Lower lobe of right lung (tissue), 2 donors: Measurements from ENCODE around the gene MUC4. TPM values are rescaled to one million over a fixed set of nuclear protein-coding genes. Genes with fewer than 3 reads are reported as not detected.

Experiments used
- ATAC-seq, 2 donors: fragments of 200-7000 bp; cut with Tn5 transposase; one replicate each; pipeline ENCODE4 v1.9.1; 2020 to 2022; ENCODE audit warnings: mild to moderate bottlenecking in 2 of 2, moderate library complexity in 2 of 2
- DNase-seq: peaks from one replicate; pipeline ENCODE4 v3.0.0-alpha.2; 2020
- H3K27ac ChIP-seq: fragments of 200-600 bp; one replicate; pipeline ENCODE4 v1.8.0; 2022
- H3K27me3 ChIP-seq: fragments of 200-600 bp; one replicate; pipeline ENCODE4 v1.8.0; 2022; ENCODE audit warnings: low read depth
- H3K36me3 ChIP-seq: fragments of 200-600 bp; one replicate; pipeline ENCODE4 v1.8.0; 2022; ENCODE audit warnings: mild to moderate bottlenecking
- H3K4me1 ChIP-seq: fragments of 200-600 bp; one replicate; pipeline ENCODE4 v1.8.0; 2022
- H3K4me3 ChIP-seq: fragments of 200-600 bp; one replicate; pipeline ENCODE4 v1.8.0; 2022; ENCODE audit warnings: mild to moderate bottlenecking
- H3K9me3 ChIP-seq: fragments of 200-600 bp; one replicate; pipeline ENCODE4 v1.8.0; 2022
- CTCF ChIP-seq: fragments of 200-600 bp; IDR thresholded peaks from one replicate; pipeline ENCODE4 v1.8.0; 2022; ENCODE audit warnings: antibody characterized with exemption, mild to moderate bottlenecking
- intact Hi-C: fragments of 100-400 bp; cut with DNase I; formaldehyde crosslinking; loops from one replicate; pipeline ENCODE4 v1.11.0; 2022
- total RNA-seq: library from RNA; stranded (reverse); fragmentation: NEBNext Ultra II Directional; extraction: Animal tissue kit (Norgen Biotek cat#: 25700); gene quantifications from one replicate; pipeline ENCODE4 v1.2.1, GENCODE V29; 2021
- donor health status: DM: no; HTN: yes; CAD: no; lungs with severe emphysema.

MUC4 gene
- total RNA-seq, 1 donor from 2014 or later: 7.9 TPM

GRCh38 chr3:195757827-195758226 is 53.9 kb downstream of the MUC4 start:
- H3K4me3 ChIP-seq: no peak overlapping the region
- DNase-seq (no peak), ATAC-seq (no peak)
- H3K27ac ChIP-seq: no peak overlapping the region
- H3K27me3 ChIP-seq: peaks cover 47% of the 10 kb centered on the region
- H3K36me3 ChIP-seq: no peaks in the 10 kb centered on the region
- peaks cover 8% of the 10 kb centered on the region for H3K4me1 ChIP-seq
- intact Hi-C loops: no loop called here
- H3K9me3 ChIP-seq: no peaks in the 10 kb centered on the region
- TF ChIP-seq CTCF: no peak

- DNase-seq: no peak
- H3K27me3 ChIP-seq: peaks cover 44% of the 10 kb centered on the region
Observed at GRCh38 chr3:195757438-195757770, 54.3 kb downstream of the MUC4 start.

GRCh38 chr3:195755791-195756676 is 55.7 kb downstream of the MUC4 start:
- TF ChIP-seq CTCF: no peak
- intact Hi-C loops: no loop called here
- Histone ChIP-seq H3K27ac (no peak overlapping the region), H3K27me3 (peaks cover 32% of the 10 kb centered on the region), H3K4me3 (no peak overlapping the region), H3K9me3 (no peaks in the 10 kb centered on the region), H3K4me1 (peaks cover 8% of the 10 kb centered on the region), H3K36me3 (no peaks in the 10 kb centered on the region)
- DNase-seq (no peak), ATAC-seq (no peak)

More at GRCh38 chr3:195757438-195757770, 54.3 kb downstream of the MUC4 start:
- Histone ChIP-seq H3K9me3 (no peaks in the 10 kb centered on the region), H3K36me3 (no peaks in the 10 kb centered on the region), H3K4me3 (no peak overlapping the region), H3K4me1 (peaks cover 8% of the 10 kb centered on the region), H3K27ac (no peak overlapping the region)
- ATAC-seq: no peak
- no peak for TF ChIP-seq CTCF
- intact Hi-C loops: no loop called here

- Histone ChIP-seq H3K4me3 (no peak overlapping the region), H3K4me1 (peaks cover 8% of the 10 kb centered on the region), H3K36me3 (no peaks in the 10 kb centered on the region), H3K27me3 (peaks cover 25% of the 10 kb centered on the region), H3K27ac (no peak overlapping the region), H3K9me3 (no peaks in the 10 kb centered on the region)
- DNase-seq: no peak
- no peak for TF ChIP-seq CTCF
- ATAC-seq: no peak
- intact Hi-C loops: no loop called here
Observed at GRCh38 chr3:195755391-195755790, 56.3 kb downstream of the MUC4 start.

GRCh38 chr3:195754906-195755305 is 56.8 kb downstream of the MUC4 start:
- H3K36me3 ChIP-seq: no peaks in the 10 kb centered on the region
- peaks cover 8% of the 10 kb centered on the region for H3K4me1 ChIP-seq
- ATAC-seq (no peak), DNase-seq (no peak)
- no peaks in the 10 kb centered on the region for H3K9me3 ChIP-seq
- H3K4me3 ChIP-seq: no peak overlapping the region
- H3K27me3 ChIP-seq: peaks cover 25% of the 10 kb centered on the region
- TF ChIP-seq CTCF: no peak
- intact Hi-C loops: no loop called here
- H3K27ac ChIP-seq: no peak overlapping the region
